ENCODE data around the gene PIGU.

GRCh38 chr20:34703424-34704176 is 26.7 kb upstream of the PIGU start:
- TF ChIP-seq CTCF (IDR thresholded peaks at IDR 0.05; ENCODE audit: insufficient read depth, low read length, poor library complexity, severe bottlenecking) (no peak), EZH2phosphoT487 (conservative IDR thresholded peaks at IDR 0.05; ENCODE audit: low read length) (no peak)
